Left colon (tissue), 2 donors: Measurements from ENCODE around the gene PCDHB16. TPM values are rescaled to one million over a fixed set of nuclear protein-coding genes. Genes with fewer than 3 reads are reported as not detected.
"Not testable (repeated sequence)": the region's sequence is repeated elsewhere in the genome, so short reads cannot be mapped to it uniquely, and the experiment has no call there.

Source experiments
- ATAC-seq: fragments of 200-7000 bp; cut with Tn5 transposase; one replicate; pipeline ENCODE4 v1.9.1; 2020; ENCODE audit warnings: mild to moderate bottlenecking, moderate library complexity
- DNase-seq, 2 donors: peaks; one replicate each; pipeline ENCODE4 v3.0.0-alpha.2; 2020
- intact Hi-C, 2 donors: fragments of 100-400 bp; cut with DNase I in 1 of 2; cut with micrococcal nuclease in 1 of 2; formaldehyde crosslinking; loops; one replicate each; pipeline versions ENCODE4 v1.11.2 to v1.14.0; 2022; cut with DNase I, micrococcal nuclease
- total RNA-seq, 2 donors: library from RNA; stranded (reverse); fragmentation: NEBNext Ultra II Directional; extraction: Animal tissue kit (Norgen Biotek cat#: 25700); gene quantifications; one replicate each; pipeline ENCODE4 v1.2.1, GENCODE V29; 2021
- donor health status: DM: no; HTN: no; CAD: no.
- donor health status: DM: yes; HTN: yes; CAD: no.

Gene PCDHB16
- total RNA-seq, 2 donors from 2014 or later: 0.34 to 1.2 TPM

GRCh38 chr5:141214583-141214982, 32.4 kb downstream of the PCDHB16 start:
- ATAC-seq, DNase-seq, intact Hi-C loops: not testable (repeated sequence)

- intact Hi-C loops, ATAC-seq, DNase-seq: not testable (repeated sequence)
These were observed 33.3 kb downstream of the PCDHB16 start for GRCh38 chr5:141215504-141215903.

DNA sequence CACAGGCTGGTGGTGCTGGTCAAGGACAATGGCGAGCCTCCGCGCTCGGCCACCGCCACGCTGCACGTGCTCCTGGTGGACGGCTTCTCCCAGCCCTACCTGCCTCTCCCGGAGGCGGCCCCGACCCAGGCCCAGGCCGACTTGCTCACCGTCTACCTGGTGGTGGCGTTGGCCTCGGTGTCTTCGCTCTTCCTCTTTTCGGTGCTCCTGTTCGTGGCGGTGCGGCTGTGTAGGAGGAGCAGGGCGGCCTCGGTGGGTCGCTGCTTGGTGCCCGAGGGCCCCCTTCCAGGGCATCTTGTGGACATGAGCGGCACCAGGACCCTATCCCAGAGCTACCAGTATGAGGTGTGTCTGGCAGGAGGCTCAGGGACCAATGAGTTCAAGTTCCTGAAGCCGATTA, 33.8 kb downstream of the PCDHB16 start:
- DNase-seq, intact Hi-C loops, ATAC-seq: not testable (repeated sequence)

DNA sequence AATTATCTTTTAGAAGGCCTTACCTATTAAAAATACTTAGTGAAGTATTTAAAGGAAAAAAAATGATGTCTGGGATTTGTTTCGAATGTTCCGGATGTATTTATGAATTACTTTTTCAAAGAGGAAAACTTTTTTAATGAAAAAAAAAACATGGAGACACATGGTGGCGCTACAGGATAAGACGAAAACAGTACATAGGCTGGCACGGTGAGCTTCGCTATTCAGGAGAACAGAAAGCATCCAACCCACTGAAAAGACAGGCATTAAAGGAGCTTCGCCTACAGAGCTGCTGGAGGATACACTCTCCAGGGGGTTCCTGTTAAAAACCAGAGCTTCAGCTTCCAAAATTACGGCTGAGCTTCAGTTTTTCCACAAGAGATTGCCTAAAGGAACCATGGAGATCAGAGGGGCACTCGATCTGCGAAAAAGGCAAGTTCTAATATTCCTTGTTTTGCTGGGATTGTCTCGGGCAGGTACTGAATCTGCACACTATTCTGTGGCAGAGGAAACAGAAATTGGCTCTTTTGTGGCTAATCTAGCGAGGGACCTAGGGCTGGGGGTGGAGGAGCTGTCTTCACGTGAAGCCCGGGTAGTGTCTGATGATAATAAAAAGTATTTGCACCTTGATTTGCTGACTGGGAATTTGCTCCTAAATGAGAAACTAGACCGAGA, 41.1 kb downstream of the PCDHB16 start, which contains the start of gene PCDHB14:
Gene PCDHB14, plus strand, starts transcription at position 232 of the 672 bp plus-strand sequence. Its CDS starts 163 bp downstream, at position 395.
- ATAC-seq: no peak
- intact Hi-C loops: no loop called here

DNA sequence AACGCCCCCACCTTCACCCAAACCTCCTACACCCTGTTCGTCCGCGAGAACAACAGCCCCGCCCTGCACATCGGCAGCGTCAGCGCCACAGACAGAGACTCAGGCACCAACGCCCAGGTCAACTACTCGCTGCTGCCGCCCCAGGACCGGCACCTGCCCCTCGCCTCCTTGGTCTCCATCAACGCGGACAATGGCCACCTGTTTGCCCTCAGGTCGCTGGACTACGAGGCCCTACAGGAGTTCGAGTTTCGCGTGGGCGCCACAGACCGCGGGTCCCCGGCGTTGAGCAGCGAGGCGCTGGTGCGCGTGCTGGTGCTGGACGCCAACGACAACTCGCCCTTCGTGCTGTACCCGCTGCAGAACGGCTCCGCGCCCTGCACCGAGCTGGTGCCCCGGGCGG, 42.7 kb downstream of the PCDHB16 start:
- ATAC-seq, intact Hi-C loops: not testable (repeated sequence)

More for the DNA sequence above, 41.1 kb downstream of the PCDHB16 start, which contains the start of gene PCDHB14:
- no peak for DNase-seq

DNA sequence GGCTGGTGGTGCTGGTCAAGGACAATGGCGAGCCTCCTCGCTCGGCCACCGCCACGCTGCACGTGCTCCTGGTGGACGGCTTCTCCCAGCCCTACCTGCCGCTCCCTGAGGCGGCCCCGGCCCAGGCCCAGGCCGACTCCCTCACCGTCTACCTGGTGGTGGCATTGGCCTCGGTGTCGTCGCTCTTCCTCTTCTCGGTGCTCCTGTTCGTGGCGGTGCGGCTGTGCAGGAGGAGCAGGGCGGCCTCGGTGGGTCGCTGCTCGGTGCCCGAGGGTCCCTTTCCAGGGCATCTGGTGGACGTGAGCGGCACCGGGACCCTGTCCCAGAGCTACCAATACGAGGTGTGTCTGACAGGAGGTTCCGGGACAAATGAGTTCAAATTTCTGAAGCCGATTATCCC, 43.2 kb downstream of the PCDHB16 start:
- ATAC-seq, intact Hi-C loops, DNase-seq: not testable (repeated sequence)

More for the DNA sequence above, 42.7 kb downstream of the PCDHB16 start:
- not testable (repeated sequence) for DNase-seq

- intact Hi-C loops: no loop called here
- DNase-seq (no peak), ATAC-seq (no peak)
These were observed 52.0 kb downstream of the PCDHB16 start for GRCh38 chr5:141234109-141234667.

Other genes starting within 250 kb of the PCDHB16 start
- under 1 TPM; 0.47 to 0.58 TPM for gene PCDHAC2, start 215.9 kb upstream of the PCDHB16 start, total RNA-seq
- gene PCDHB1, start 131.0 kb upstream of the PCDHB16 start, total RNA-seq: not detected
- gene PCDHB2, start 87.8 kb upstream of the PCDHB16 start, total RNA-seq: 1 to 10 TPM; 1.1 to 1.2 TPM
- 1 to 10 TPM in 1 of 2 donors, under 1 TPM in 1; 0.73 to 1.4 TPM for gene PCDHB3, start 81.9 kb upstream of the PCDHB16 start, total RNA-seq
- under 1 TPM; 0.46 to 0.81 TPM for gene PCDHB4, start 60.6 kb upstream of the PCDHB16 start, total RNA-seq
- gene PCDHB5, start 47.2 kb upstream of the PCDHB16 start, total RNA-seq: under 1 TPM; 0.31 to 0.56 TPM
- under 1 TPM in 1 of 2 donors, not detected in 1; 0.11 TPM for gene PCDHB6, start 32.3 kb upstream of the PCDHB16 start, total RNA-seq
- under 1 TPM; 0.12 to 0.34 TPM for gene PCDHB7, start 9.7 kb upstream of the PCDHB16 start, total RNA-seq
- under 1 TPM; 0.59 to 0.67 TPM for gene PCDHB8, start 4.6 kb upstream of the PCDHB16 start, total RNA-seq
- under 1 TPM; 0.34 to 0.61 TPM for gene PCDHB9, start 4.8 kb downstream of the PCDHB16 start, total RNA-seq
- under 1 TPM; 0.40 to 0.56 TPM for gene PCDHB10, start 10.0 kb downstream of the PCDHB16 start, total RNA-seq
- gene PCDHB11, start 17.2 kb downstream of the PCDHB16 start, total RNA-seq: 1 to 10 TPM in 1 of 2 donors, under 1 TPM in 1; 0.82 to 1.4 TPM
- under 1 TPM; 0.24 to 0.42 TPM for gene PCDHB12, start 26.3 kb downstream of the PCDHB16 start, total RNA-seq
- gene PCDHB13, start 31.5 kb downstream of the PCDHB16 start, total RNA-seq: 1 to 10 TPM; 1.3 to 2.0 TPM
- 1 to 10 TPM; 1.2 to 1.7 TPM for gene PCDHB14, start 41.0 kb downstream of the PCDHB16 start, total RNA-seq
- 1 to 10 TPM in 1 of 2 donors, under 1 TPM in 1; 0.49 to 1.1 TPM for gene PCDHB15, start 63.0 kb downstream of the PCDHB16 start, total RNA-seq
- gene SLC25A2, start 121.7 kb downstream of the PCDHB16 start, total RNA-seq: 1 to 10 TPM in 1 of 2 donors, under 1 TPM in 1; 0.95 to 1.4 TPM
- 10 to 100 TPM; 52.3 to 66.1 TPM for gene TAF7, start 138.4 kb downstream of the PCDHB16 start, total RNA-seq
- gene PCDHGA1, start 148.1 kb downstream of the PCDHB16 start, total RNA-seq: under 1 TPM; 0.31 TPM
- gene PCDHGA2, start 156.4 kb downstream of the PCDHB16 start, total RNA-seq: under 1 TPM; 0.31 to 0.75 TPM
- gene PCDHGA3, start 161.4 kb downstream of the PCDHB16 start, total RNA-seq: under 1 TPM; 0.21 to 0.39 TPM
- 1 to 10 TPM in 1 of 2 donors, under 1 TPM in 1; 0.79 to 1.1 TPM for gene PCDHGB1, start 167.7 kb downstream of the PCDHB16 start, total RNA-seq
- under 1 TPM; 0.37 to 0.84 TPM for gene PCDHGA4, start 172.6 kb downstream of the PCDHB16 start, total RNA-seq
- gene PCDHGB2, start 177.6 kb downstream of the PCDHB16 start, total RNA-seq: 1 to 10 TPM; 1.6 to 1.7 TPM
- 1 to 10 TPM in 1 of 2 donors, under 1 TPM in 1; 0.70 to 1.5 TPM for gene PCDHGA5, start 181.8 kb downstream of the PCDHB16 start, total RNA-seq
- gene PCDHGB3, start 187.9 kb downstream of the PCDHB16 start, total RNA-seq: 1 to 10 TPM in 1 of 2 donors, under 1 TPM in 1; 0.98 to 1.5 TPM
- 1 to 10 TPM; 1.6 to 2.0 TPM for gene PCDHGA6, start 191.5 kb downstream of the PCDHB16 start, total RNA-seq
- gene PCDHGA7, start 200.4 kb downstream of the PCDHB16 start, total RNA-seq: 1 to 10 TPM; 1.3 to 1.5 TPM
- gene PCDHGB4, start 205.3 kb downstream of the PCDHB16 start, total RNA-seq: 1 to 10 TPM in 1 of 2 donors, under 1 TPM in 1; 0.98 to 1.3 TPM
- gene PCDHGA8, start 210.2 kb downstream of the PCDHB16 start, total RNA-seq: under 1 TPM; 0.73 to 0.82 TPM
- gene PCDHGB5, start 215.6 kb downstream of the PCDHB16 start, total RNA-seq: 1 to 10 TPM; 3.4 to 4.0 TPM
- gene PCDHGA9, start 220.4 kb downstream of the PCDHB16 start, total RNA-seq: 1 to 10 TPM; 1.6 to 2.6 TPM
- 1 to 10 TPM; 1.9 to 2.2 TPM for gene PCDHGB6, start 225.6 kb downstream of the PCDHB16 start, total RNA-seq
- 1 to 10 TPM; 2.8 to 5.3 TPM for gene PCDHGA10, start 230.6 kb downstream of the PCDHB16 start, total RNA-seq
- gene PCDHGB7, start 235.3 kb downstream of the PCDHB16 start, total RNA-seq: 1 to 10 TPM; 3.0 to 4.2 TPM
- 1 to 10 TPM; 1.3 to 2.2 TPM for gene PCDHGA11, start 238.7 kb downstream of the PCDHB16 start, total RNA-seq
- 1 to 10 TPM; 1.8 to 2.0 TPM for gene PCDHGA12, start 248.1 kb downstream of the PCDHB16 start, total RNA-seq